ENCODE data around the gene CEACAM19. TPM values are rescaled to one million over a fixed set of nuclear protein-coding genes. Genes with fewer than 3 reads are reported as not detected.

CEACAM19 gene, protein sequence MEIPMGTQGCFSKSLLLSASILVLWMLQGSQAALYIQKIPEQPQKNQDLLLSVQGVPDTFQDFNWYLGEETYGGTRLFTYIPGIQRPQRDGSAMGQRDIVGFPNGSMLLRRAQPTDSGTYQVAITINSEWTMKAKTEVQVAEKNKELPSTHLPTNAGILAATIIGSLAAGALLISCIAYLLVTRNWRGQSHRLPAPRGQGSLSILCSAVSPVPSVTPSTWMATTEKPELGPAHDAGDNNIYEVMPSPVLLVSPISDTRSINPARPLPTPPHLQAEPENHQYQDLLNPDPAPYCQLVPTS
- 7.5 to 10.1 TPM (median 9.3 TPM) in 5 replicates for total RNA-seq (2022; extraction: Qiagen RNA extraction; ENCODE audit: low read depth)

DNA sequence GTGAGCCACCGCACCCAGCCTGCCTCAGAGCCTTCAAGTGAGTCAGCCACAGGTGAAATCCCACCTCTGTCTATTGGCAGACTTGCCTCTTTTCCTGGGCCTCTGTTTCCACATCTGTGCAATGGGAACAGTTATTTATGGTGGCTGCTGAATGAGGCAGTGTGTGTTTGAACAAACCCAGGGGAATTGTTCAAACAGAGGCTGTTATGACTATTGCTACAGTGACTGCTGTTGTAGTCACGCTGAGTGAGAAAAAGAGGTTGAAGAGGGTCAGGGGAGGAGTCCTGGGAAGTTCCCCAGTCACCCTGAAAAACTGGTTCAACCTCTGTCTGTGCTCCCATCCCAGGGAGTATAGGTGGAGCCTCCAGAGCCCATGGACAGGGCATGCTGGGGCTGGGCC lies at the start of gene CEACAM19:
CEACAM19 (plus strand) TSS at position 83 of the 400 bp plus-strand sequence. CDS start 450 bp downstream, outside the sequence.

GRCh38 chr19:44643605-44644401 lies 27.5 kb upstream of the CEACAM19 start, which contains the start of gene PVR:
Gene PVR, plus strand, starts transcription at chr19:44643910. Its CDS starts 187 bp downstream, at chr19:44644097.

DNA sequence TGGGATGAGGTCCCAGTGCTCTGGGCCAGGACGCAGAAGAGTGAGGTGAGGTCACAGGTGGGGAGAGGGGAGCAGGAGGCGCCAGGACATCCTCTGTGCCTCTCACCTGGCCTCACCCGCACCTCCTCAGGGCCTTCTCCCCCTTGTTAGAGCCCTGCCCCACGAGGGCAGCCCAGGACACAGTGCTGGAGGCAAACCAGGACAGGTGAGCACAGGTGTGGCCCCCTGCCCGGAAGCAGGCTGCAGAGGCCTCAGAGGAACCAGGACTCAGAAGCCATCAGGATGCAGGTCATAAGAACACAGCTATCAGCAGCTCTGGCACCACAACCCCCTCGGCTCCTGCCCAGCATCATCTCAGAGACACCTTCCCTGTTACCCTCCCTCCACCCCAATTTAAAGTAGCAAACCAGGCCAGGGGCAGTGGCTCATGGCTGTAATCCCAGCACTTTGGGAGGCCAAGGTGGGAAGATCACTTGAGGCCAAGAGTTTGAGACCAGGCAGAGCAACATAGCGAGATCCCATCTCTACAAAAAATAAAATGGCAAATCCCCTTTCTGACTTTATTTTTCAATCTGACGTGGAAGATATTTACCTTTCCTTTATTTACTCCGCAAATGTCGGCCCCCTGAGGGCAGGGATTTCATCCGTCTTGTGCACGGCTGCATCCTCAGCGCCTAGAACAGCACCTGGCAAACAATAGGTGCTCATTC lies 27.4 kb downstream of the CEACAM19 start, which contains the start of gene CEACAM16:
CEACAM16 (plus strand) TSS at position 660 of the 710 bp plus-strand sequence. CDS start 2,306 bp downstream, outside the sequence.

Other genes starting within 250 kb of the CEACAM19 start
- 2.4 to 3.7 TPM (median 3.0 TPM) in 5 replicates for gene ZNF229, start 223.0 kb upstream of the CEACAM19 start, total RNA-seq (2022; extraction: Qiagen RNA extraction; ENCODE audit: low read depth)
- 7.7 to 9.2 TPM (median 8.2 TPM) in 5 replicates for gene ZNF180, start 171.0 kb upstream of the CEACAM19 start, total RNA-seq (2022; extraction: Qiagen RNA extraction; ENCODE audit: low read depth)
- 0.05 to 0.14 TPM in 2 of 5 replicates, not detected in the others for gene CEACAM20, start 141.8 kb upstream of the CEACAM19 start, total RNA-seq (2022; extraction: Qiagen RNA extraction; ENCODE audit: low read depth)
- 0.30 to 0.63 TPM (median 0.48 TPM) in 5 replicates for gene IGSF23, start 57.9 kb upstream of the CEACAM19 start, total RNA-seq (2022; extraction: Qiagen RNA extraction; ENCODE audit: low read depth)
- 107 to 120 TPM (median 113 TPM) in 5 replicates for gene PVR, start 27.6 kb upstream of the CEACAM19 start, total RNA-seq (2022; extraction: Qiagen RNA extraction; ENCODE audit: low read depth)
- 0.14 to 0.30 TPM (median 0.15 TPM) in 3 of 5 replicates, not detected in the others for gene CEACAM16, start 27.7 kb downstream of the CEACAM19 start, total RNA-seq (2022; extraction: Qiagen RNA extraction; ENCODE audit: low read depth)
- 48.8 to 104 TPM (median 82.2 TPM) in 5 replicates for gene BCL3, start 77.2 kb downstream of the CEACAM19 start, total RNA-seq (2022; extraction: Qiagen RNA extraction; ENCODE audit: low read depth)
- 0.09 TPM in 1 of 5 replicates, not detected in the others for gene CBLC, start 106.4 kb downstream of the CEACAM19 start, total RNA-seq (2022; extraction: Qiagen RNA extraction; ENCODE audit: low read depth)
- gene BCAM, start 137.6 kb downstream of the CEACAM19 start, total RNA-seq (2022; extraction: Qiagen RNA extraction; ENCODE audit: low read depth): 60.0 to 93.5 TPM (median 80.5 TPM) in 5 replicates
- 74.0 to 90.3 TPM (median 81.2 TPM) in 5 replicates for gene NECTIN2, start 174.8 kb downstream of the CEACAM19 start, total RNA-seq (2022; extraction: Qiagen RNA extraction; ENCODE audit: low read depth)
- gene TOMM40, start 219.8 kb downstream of the CEACAM19 start, total RNA-seq (2022; extraction: Qiagen RNA extraction; ENCODE audit: low read depth): 191 to 268 TPM (median 252 TPM) in 5 replicates
- 10.9 to 21.6 TPM (median 15.6 TPM) in 5 replicates for gene APOE, start 234.3 kb downstream of the CEACAM19 start, total RNA-seq (2022; extraction: Qiagen RNA extraction; ENCODE audit: low read depth)
- 102 to 147 TPM (median 119 TPM) in 5 replicates for gene APOC1, start 243.1 kb downstream of the CEACAM19 start, total RNA-seq (2022; extraction: Qiagen RNA extraction; ENCODE audit: low read depth)